IMR-90 (cell line): ENCODE results near the gene INCENP. TPM values are rescaled to one million over a fixed set of nuclear protein-coding genes. Genes with fewer than 3 reads are reported as not detected.
A peak's percentile ranks its signal among the peaks of the same experiment; 100 is the strongest.

Source experiments
- ATAC-seq: fragments of 200-7000 bp; cut with Tn5 transposase; 2 replicates; pipeline ENCODE4 v1.9.1; 2020; ENCODE audit warnings: low read depth, mild to moderate bottlenecking, moderate library complexity
- BruUV-seq: library from RNA; stranded (reverse); fragments of 400-500 nt; replicated peaks from 2 replicates; lab custom pipeline; 2021; lab: Mats Ljungman, UMichigan
- CTCF ChIA-PET: fragments of 300-600 bp; formaldehyde crosslinking; extraction: SDS; loops from one replicate; lab custom pipeline; 2021; ENCODE audit warnings: antibody characterized with exemption; lab: Yijun Ruan, JAX
- POLR2A ChIA-PET: fragments of 300-600 bp; sonication (Branson Sonifier 250); formaldehyde crosslinking; loops from one replicate; lab custom pipeline; 2022; ENCODE audit warnings: antibody characterized with exemption; ENCODE audit not compliant: unreplicated experiment; lab: Charles Lee
- DNase-seq: peaks from one replicate; pipeline ENCODE4 v3.0.0; 2013
- H2AFZ ChIP-seq: replicated peaks from 2 replicates; pipeline ENCODE3; 2013; ENCODE audit warnings: low read length, mild to moderate bottlenecking; ENCODE audit not compliant: poor library complexity
- H2AK5ac ChIP-seq: 2 replicates; pipeline ENCODE4 v1.6.1; 2013; ENCODE audit warnings: low read depth, low read length, inconsistent platforms
- H2AK9ac ChIP-seq: replicated peaks from 2 replicates; pipeline ENCODE3; 2013; ENCODE audit warnings: mild to moderate bottlenecking, low read depth, low read length, moderate library complexity; ENCODE audit not compliant: poor library complexity
- H2BK120ac ChIP-seq: 2 replicates; pipeline ENCODE4 v1.6.1; 2013; ENCODE audit warnings: low read depth, low read length, inconsistent platforms
- H2BK15ac ChIP-seq: 3 replicates; pipeline ENCODE4 v1.6.1; 2013; ENCODE audit warnings: low read depth, low read length, inconsistent platforms
- H2BK20ac ChIP-seq: 2 replicates; pipeline ENCODE4 v1.6.1; 2013; ENCODE audit warnings: low read depth, mild to moderate bottlenecking, inconsistent platforms, low read length, moderate library complexity
- H2BK5ac ChIP-seq: 2 replicates; pipeline ENCODE4 v1.6.1; 2013; ENCODE audit warnings: mild to moderate bottlenecking, low read depth, low read length, inconsistent platforms; ENCODE audit not compliant: poor library complexity, severe bottlenecking
- H3K14ac ChIP-seq: replicated peaks from 2 replicates; pipeline ENCODE4 v1.6.1; 2013; ENCODE audit warnings: low read depth, low read length, inconsistent platforms
- H3K18ac ChIP-seq: 2 replicates; pipeline ENCODE4 v1.6.1; 2013; ENCODE audit warnings: low read depth, low read length, control low read depth
- H3K23ac ChIP-seq: 2 replicates; pipeline ENCODE4 v1.6.1; 2013; ENCODE audit warnings: low read depth, low read length, inconsistent platforms
- H3K27ac ChIP-seq: 2 replicates; pipeline ENCODE4 v1.5.1; 2013; ENCODE audit warnings: mild to moderate bottlenecking, control low read depth, low read length; ENCODE audit not compliant: insufficient read depth
- H3K27me3 ChIP-seq: 2 replicates; pipeline ENCODE4 v1.6.1; 2013; ENCODE audit warnings: low read length; ENCODE audit not compliant: control insufficient read depth, insufficient read depth
- H3K36me3 ChIP-seq: 2 replicates; pipeline ENCODE4 v1.6.1; 2013; ENCODE audit warnings: low read length, mixed read lengths; ENCODE audit not compliant: control insufficient read depth, insufficient read depth
- H3K4ac ChIP-seq: 2 replicates; pipeline ENCODE4 v1.6.1; 2013; ENCODE audit warnings: low read depth, low read length, inconsistent platforms
- H3K4me1 ChIP-seq: 2 replicates; pipeline ENCODE4 v1.6.1; 2013; ENCODE audit warnings: low read length, mixed read lengths; ENCODE audit not compliant: control insufficient read depth, insufficient read depth
- H3K4me2 ChIP-seq: 2 replicates; pipeline ENCODE4 v1.6.1; 2013; ENCODE audit warnings: low read depth, mild to moderate bottlenecking, control low read depth, low read length, moderate library complexity
- H3K4me3 ChIP-seq: 2 replicates; pipeline ENCODE4 v1.5.1; 2013; ENCODE audit warnings: low read depth, mild to moderate bottlenecking, control low read depth, low read length, moderate library complexity; ENCODE audit not compliant: insufficient read depth
- H3K56ac ChIP-seq: 2 replicates; pipeline ENCODE4 v1.6.1; 2013; ENCODE audit warnings: low read length, inconsistent platforms; ENCODE audit not compliant: insufficient read depth; ENCODE audit errors: extremely low read depth
- H3K79me1 ChIP-seq, 2 experiments: 2 replicates each; pipeline ENCODE4 v1.6.1; 2013; ENCODE audit warnings: low read length in 2 of 2, inconsistent platforms in 1 of 2, low read depth in 1 of 2
- H3K9ac ChIP-seq: 2 replicates; pipeline ENCODE4 v1.6.1; 2013; ENCODE audit warnings: low read depth, low read length, control low read depth
- H3K9me1 ChIP-seq: 2 replicates; pipeline ENCODE4 v1.6.1; 2013; ENCODE audit warnings: low read length, inconsistent platforms; ENCODE audit not compliant: insufficient read depth
- H3K9me3 ChIP-seq: 2 replicates; pipeline ENCODE4 v1.6.1; 2013; ENCODE audit warnings: low read length; ENCODE audit not compliant: control insufficient read depth, insufficient read depth
- H4K20me1 ChIP-seq: 2 replicates; pipeline ENCODE4 v1.6.1; 2013; ENCODE audit warnings: low read length, inconsistent platforms; ENCODE audit not compliant: insufficient read depth
- H4K5ac ChIP-seq: 2 replicates; pipeline ENCODE4 v1.6.1; 2013; ENCODE audit warnings: mild to moderate bottlenecking, low read depth, low read length, control low read depth
- H4K8ac ChIP-seq, 2 experiments: 2 replicates each; pipeline ENCODE4 v1.6.1; 2013; ENCODE audit warnings: low read depth in 2 of 2, low read length in 2 of 2, control low read depth in 1 of 2, inconsistent platforms in 1 of 2
- H4K91ac ChIP-seq: 2 replicates; pipeline ENCODE4 v1.6.1; 2013; ENCODE audit warnings: low read depth, low read length, inconsistent platforms; ENCODE audit not compliant: insufficient read depth
- BHLHE40 ChIP-seq: fragments of 150-350 bp; IDR thresholded peaks from 2 replicates; pipeline ENCODE4 v1.6.1; 2016; ENCODE audit warnings: mild to moderate bottlenecking, low read depth, low read length
- CEBPB ChIP-seq: IDR thresholded peaks from 2 replicates; pipeline ENCODE4 v1.6.1; 2012; ENCODE audit warnings: low read depth, low read length, improper control_type of control experiment
- CHD1 ChIP-seq: IDR thresholded peaks from 2 replicates; pipeline ENCODE4 v1.6.1; 2012; ENCODE audit warnings: low read depth, low read length, improper control_type of control experiment
- ELK1 ChIP-seq: fragments of 150-350 bp; IDR thresholded peaks from 2 replicates; pipeline ENCODE4 v1.6.1; 2016; ENCODE audit warnings: low read depth, mild to moderate bottlenecking, low read length, moderate library complexity, borderline replicate concordance
- FOS ChIP-seq: fragments of 150-350 bp; IDR thresholded peaks from 2 replicates; pipeline ENCODE4 v1.6.1; 2016; ENCODE audit warnings: low read depth, low read length
- MAFK ChIP-seq: IDR thresholded peaks from 2 replicates; pipeline ENCODE4 v1.6.1; 2012; ENCODE audit warnings: low read depth, low read length, improper control_type of control experiment
- MAZ ChIP-seq: IDR thresholded peaks from 2 replicates; pipeline ENCODE4 v1.6.1; 2012; ENCODE audit warnings: low read depth, mild to moderate bottlenecking, low read length, improper control_type of control experiment, moderate library complexity, borderline replicate concordance
- MXI1 ChIP-seq: IDR thresholded peaks from 2 replicates; pipeline ENCODE4 v1.6.1; 2012; ENCODE audit warnings: low read depth, mild to moderate bottlenecking, low read length, moderate library complexity, borderline replicate concordance
- NFE2L2 ChIP-seq: fragments of 150-350 bp; IDR thresholded peaks from 2 replicates; pipeline ENCODE4 v1.6.1; 2016; ENCODE audit warnings: low read depth, mild to moderate bottlenecking, low read length
- POLR2A ChIP-seq: IDR thresholded peaks from 2 replicates; pipeline ENCODE4 v1.6.1; 2012; ENCODE audit warnings: mild to moderate bottlenecking, low read depth, low read length
- RFX5 ChIP-seq: IDR thresholded peaks from 2 replicates; pipeline ENCODE4 v1.8.0; 2012; ENCODE audit warnings: low read depth, mild to moderate bottlenecking, low read length, moderate library complexity
- SMC3 ChIP-seq: fragments of 150-350 bp; IDR thresholded peaks from 2 replicates; pipeline ENCODE4 v1.6.1; 2016; ENCODE audit warnings: low read depth, mild to moderate bottlenecking, antibody characterized with exemption, low read length, moderate library complexity
- USF2 ChIP-seq: fragments of 150-350 bp; IDR thresholded peaks from 2 replicates; pipeline ENCODE4 v1.6.1; 2017; ENCODE audit warnings: mild to moderate bottlenecking, antibody characterized with exemption, low read length, low read depth
- WGBS, 2 experiments: methylation state at CpG; one replicate each; pipeline versions ENCODE4 v1.1.5 to v1.1.7; 2013; ENCODE audit warnings: missing lambda C conversion rate in 2 of 2; ENCODE audit not compliant: insufficient read length in 1 of 2; ENCODE audit errors: extremely low coverage in 2 of 2; 5-methylcytosine and 5-hydroxymethylcytosine counted together
- dilution Hi-C: fragments of 300-500 bp; cut with HindIII; formaldehyde crosslinking; loops from one replicate; pipeline ENCODE4 v1.14.3; 2018; ENCODE audit warnings: low sequenced_read_pairs; ENCODE audit not compliant: unreplicated experiment
- in situ Hi-C: fragments of 300-500 bp; cut with MboI; formaldehyde crosslinking; loops from 3 replicates; pipeline ENCODE4 v1.14.3; 2019; ENCODE audit warnings: low sequenced_read_pairs, inconsistent platforms, mixed read lengths
- intact Hi-C: fragments of 100-400 bp; cut with micrococcal nuclease; formaldehyde crosslinking; loops from 2 replicates; pipeline ENCODE4 v1.10.0; 2022
- polyA plus RNA-seq, 3 experiments: library from polyadenylated mRNA; depleted of rRNA; stranded (reverse); fragments of >200 nt; gene quantifications; 2 replicates each; pipeline ENCODE4 v1.2.3, GENCODE V29; 2012; ENCODE audit warnings: low replicate concordance in 1 of 3
- total RNA-seq: library from RNA; depleted of rRNA; stranded (reverse); fragments of >200 nt; gene quantifications from 2 replicates; pipeline ENCODE4 v1.2.3, GENCODE V29; 2012

INCENP gene
- total and polyA plus RNA-seq, 2 of the 4 experiments (the other 2 are of a cell fraction): 18.6 to 23.8 TPM

- intact Hi-C loops (no loop called here), in situ Hi-C loops (no loop called here), dilution Hi-C loops (no loop called here)
- Histone ChIP-seq H3K36me3 (no peaks in the 10 kb centered on the region), H3K27ac (no peak overlapping the region), H3K18ac (no peak overlapping the region), H3K4me1 (no peaks in the 10 kb centered on the region), H3K9me3 (peaks cover 4% of the 10 kb centered on the region), H4K8ac (no peak overlapping the region), H4K5ac (no peak overlapping the region), H4K91ac (no peak overlapping the region), H3K4ac (no peak overlapping the region), H2AK5ac (no peak overlapping the region), H3K79me1 (no peaks in the 10 kb centered on the region), H3K27me3 (no peaks in the 10 kb centered on the region), H2BK20ac (no peak overlapping the region), H2AK9ac (no peak overlapping the region), H2AFZ (peak overlapping the region; percentile 33), H3K4me3 (no peak overlapping the region), H3K4me2 (no peak overlapping the region), H3K23ac (no peak overlapping the region), H3K9me1 (no peaks in the 10 kb centered on the region), H3K56ac (no peak overlapping the region), H2BK120ac (no peak overlapping the region), H2BK5ac (no peak overlapping the region), H3K9ac (no peak overlapping the region), H4K20me1 (no peaks in the 10 kb centered on the region), H2BK15ac (no peak overlapping the region), H3K14ac (no peak overlapping the region)
- BruUV-seq: no TSS peak
- POLR2A ChIA-PET: no interaction called here
- CTCF ChIA-PET: no interaction called here
- no peak for DNase-seq
- no CpG with 5 or more reads among the region's 5 CpGs for WGBS, 2 experiments
- no peak for TF ChIP-seq CEBPB
- no peak for TF ChIP-seq FOS
- TF ChIP-seq BHLHE40: no peak
- TF ChIP-seq RFX5: no peak
- no peak for TF ChIP-seq USF2
- TF ChIP-seq SMC3: no peak
- no peak for TF ChIP-seq MAFK
- no peak for TF ChIP-seq MAZ
- no peak for TF ChIP-seq NFE2L2
- TF ChIP-seq POLR2A: no peak
- TF ChIP-seq ELK1: no peak
- no peak for TF ChIP-seq CHD1
- no peak for TF ChIP-seq MXI1
- ATAC-seq: no peak
Measured at GRCh38 chr11:62115085-62115694, 8.6 kb upstream of the INCENP start.
